ENCODE results near the gene RBM17.

- TF ChIP-seq CTCF (conservative IDR thresholded peaks at IDR 0.05; ENCODE audit: low read depth, low read length) (no peak), SMC3 (IDR thresholded peaks at IDR 0.05; ENCODE audit: low read depth, low read length) (no peak), RFX5 (IDR thresholded peaks at IDR 0.05; ENCODE audit: low read depth, low read length) (no peak), RAD21 (IDR thresholded peaks at IDR 0.05; ENCODE audit: low read length) (no peak), RCOR1 (IDR thresholded peaks at IDR 0.05; ENCODE audit: insufficient replicate concordance, low read length) (no peak), CEBPB (IDR thresholded peaks at IDR 0.05; ENCODE audit: low read depth, low read length) (no peak), MAFK (IDR thresholded peaks at IDR 0.05; ENCODE audit: low read depth, low read length) (no peak), POLR2A (IDR thresholded peaks at IDR 0.05; ENCODE audit: low read depth, low read length) (no peak), BHLHE40 (IDR thresholded peaks at IDR 0.05; ENCODE audit: low read depth, low read length) (no peak), ELK1 (IDR thresholded peaks at IDR 0.05; ENCODE audit: borderline replicate concordance, low read depth, low read length) (no peak), MAZ (IDR thresholded peaks at IDR 0.05; ENCODE audit: borderline replicate concordance, low read depth, low read length) (no peak), USF2 (IDR thresholded peaks at IDR 0.05; ENCODE audit: low read depth, low read length) (no peak), FOS (IDR thresholded peaks at IDR 0.05; ENCODE audit: low read depth, low read length) (no peak), MXI1 (IDR thresholded peaks at IDR 0.05; ENCODE audit: borderline replicate concordance, low read depth, low read length) (no peak)
Measured at GRCh38 chr10:6115824-6116350, 27.1 kb downstream of the RBM17 start.

All from IMR-90 (cell line).